Cardiac septum (tissue), 1 donor: ENCODE results near the gene IMPDH1. TPM values are rescaled to one million over a fixed set of nuclear protein-coding genes. Genes with fewer than 3 reads are reported as not detected.
"Not testable (repeated sequence)": the region's sequence is repeated elsewhere in the genome, so short reads cannot be mapped to it uniquely, and the experiment has no call there.

Experiments
- DNase-seq: peaks from one replicate; pipeline ENCODE4 v3.0.0-alpha.2; 2020; ENCODE audit warnings: low spot score
- intact Hi-C: fragments of 100-400 bp; cut with DNase I; formaldehyde crosslinking; loops from one replicate; pipeline ENCODE4 v1.14.0; 2022
- long read RNA-seq: library from polyadenylated mRNA; unstranded; transcript quantifications from one replicate; pipeline ENCODE4 v2.0.0, GENCODE V29; 2021
- total RNA-seq: library from RNA; stranded (reverse); fragmentation: NEBNext Ultra II Directional; extraction: Animal tissue kit (Norgen Biotek cat#: 25700); gene quantifications from one replicate; pipeline ENCODE4 v1.2.1, GENCODE V29; 2021
- donor health status: DM: no; HTN: no; CAD: no.

IMPDH1 gene
- total RNA-seq: 22.2 TPM
- long read RNA-seq, transcript IMPDH1-202 (15 exons, 2,479 nt): major isoform, 8 of 42 reads
- long read RNA-seq, partial matches to known transcripts: 22 of 42 reads
- long read RNA-seq, other reads (novel, unspliced or antisense): 10 of 42 reads

GRCh38 chr7:128409596-128410450 lies at the start of gene IMPDH1:
IMPDH1 (minus strand) TSS chr7:128409982; CDS start chr7:128409901, 81 bp downstream.
- intact Hi-C loops: no loop called here
- DNase-seq: peak; percentile 97

GRCh38 chr7:128459394-128459878 lies 49.7 kb upstream of the IMPDH1 start:
- no peak for DNase-seq
- intact Hi-C loops: no loop called here

- intact Hi-C loops: no loop called here
- DNase-seq: no peak
Observed at GRCh38 chr7:128458956-128459355, 49.2 kb upstream of the IMPDH1 start.

- DNase-seq, intact Hi-C loops: not testable (repeated sequence)
Observed at GRCh38 chr7:128457385-128457784, 47.6 kb upstream of the IMPDH1 start.

GRCh38 chr7:128456255-128456725 lies 46.5 kb upstream of the IMPDH1 start:
- no peak for DNase-seq
- intact Hi-C loops: no loop called here

- intact Hi-C loops: no loop called here
- DNase-seq: peak; percentile 98
Observed at GRCh38 chr7:128455543-128456254, 45.9 kb upstream of the IMPDH1 start, which contains the start of gene HILPDA. HILPDA (plus strand) TSS chr7:128455878; CDS start chr7:128457269, 1,391 bp downstream.

GRCh38 chr7:128454808-128455542 lies 45.2 kb upstream of the IMPDH1 start:
- no peak for DNase-seq
- intact Hi-C loops: no loop called here

- intact Hi-C loops: no loop called here
- peak; percentile 94 for DNase-seq
Observed at GRCh38 chr7:128453836-128454804, 44.3 kb upstream of the IMPDH1 start.

GRCh38 chr7:128452552-128452951 lies 42.8 kb upstream of the IMPDH1 start:
- intact Hi-C loops: no loop called here
- no peak for DNase-seq

- intact Hi-C loops: no loop called here
- no peak for DNase-seq
Observed at GRCh38 chr7:128450913-128451312, 41.1 kb upstream of the IMPDH1 start.

- intact Hi-C loops: no loop called here
Observed at GRCh38 chr7:128450409-128450808, 40.6 kb upstream of the IMPDH1 start.

GRCh38 chr7:128448751-128449302 lies 39.0 kb upstream of the IMPDH1 start:
- intact Hi-C loops: no loop called here
- no peak for DNase-seq

More at GRCh38 chr7:128450409-128450808, 40.6 kb upstream of the IMPDH1 start:
- no peak for DNase-seq

- no peak for DNase-seq
- intact Hi-C loops: no loop called here
Observed at GRCh38 chr7:128447941-128448564, 38.3 kb upstream of the IMPDH1 start.

GRCh38 chr7:128446306-128446705 lies 36.5 kb upstream of the IMPDH1 start:
- DNase-seq: no peak
- intact Hi-C loops: no loop called here

GRCh38 chr7:128443831-128444600 lies 34.2 kb upstream of the IMPDH1 start:
- intact Hi-C loops: no loop called here
- DNase-seq: no peak

GRCh38 chr7:128442356-128442755 lies 32.6 kb upstream of the IMPDH1 start:
- no peak for DNase-seq
- intact Hi-C loops: no loop called here
